HG03442 (cell line): Measurements from ENCODE around the gene ABAT.
"Not testable (repeated sequence)": the region's sequence is repeated elsewhere in the genome, so short reads cannot be mapped to it uniquely, and the experiment has no call there.

ENCODE experiments used
- ATAC-seq: cut with Tn5 transposase; IDR thresholded peaks from one replicate; pipeline ENCODE4 v1.9.1; 2021; ENCODE audit warnings: mild to moderate bottlenecking, moderate library complexity; ENCODE audit not compliant: unreplicated experiment

ABAT gene

DNA sequence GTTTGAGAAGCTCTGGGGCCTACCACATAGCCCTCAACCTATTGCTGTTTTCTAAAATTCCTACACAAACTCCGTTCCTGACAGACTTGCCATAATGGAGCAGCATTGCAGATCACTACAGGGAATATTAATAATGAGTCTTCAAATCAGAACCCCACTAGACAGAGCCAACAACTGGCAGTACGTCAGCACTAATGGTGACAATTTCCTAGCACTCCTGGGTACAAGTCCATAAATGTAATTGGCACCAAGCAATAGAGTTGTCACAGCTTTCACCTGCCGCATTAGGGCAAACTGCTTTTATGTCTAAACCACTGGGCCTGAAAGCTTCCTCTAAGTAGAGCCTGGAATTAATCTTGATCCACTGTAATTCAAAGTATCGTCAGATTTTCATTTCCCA, 25.5 kb upstream of the ABAT start:
- no peak for ATAC-seq

DNA sequence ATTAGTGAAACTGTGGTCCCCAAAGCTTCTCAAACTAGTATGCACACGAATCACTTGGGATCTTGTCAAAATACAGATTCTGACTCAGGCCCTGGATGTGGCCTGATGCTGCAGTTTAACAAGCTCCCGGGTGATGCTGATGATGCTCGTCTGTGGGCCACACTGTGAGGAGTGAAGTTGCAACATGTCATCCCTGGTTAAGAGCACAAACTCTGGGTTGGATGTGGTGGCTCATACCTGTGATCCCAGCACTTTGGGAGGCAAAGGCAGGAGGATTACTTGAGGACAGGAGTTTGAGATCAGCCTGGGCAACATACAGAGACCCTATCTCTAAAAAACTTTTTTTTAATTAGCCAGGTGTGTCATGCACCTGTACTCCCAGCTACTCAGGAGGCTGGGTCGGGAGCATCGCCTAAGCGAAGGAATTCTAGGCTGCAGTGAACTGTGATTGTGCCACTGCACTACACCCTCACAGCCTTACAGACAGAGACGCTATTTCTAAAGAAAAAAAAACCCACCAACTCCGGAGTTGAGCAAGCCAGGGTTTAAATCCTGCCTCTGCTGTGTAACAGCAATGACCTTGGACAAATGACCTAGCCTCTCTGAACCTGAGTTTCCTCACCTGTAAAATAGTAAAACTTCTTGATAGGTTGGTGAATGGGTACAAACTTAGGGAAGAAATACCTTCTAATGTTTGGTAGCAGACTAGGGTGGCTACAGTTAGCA, 24.4 kb upstream of the ABAT start:
- no peak for ATAC-seq

DNA sequence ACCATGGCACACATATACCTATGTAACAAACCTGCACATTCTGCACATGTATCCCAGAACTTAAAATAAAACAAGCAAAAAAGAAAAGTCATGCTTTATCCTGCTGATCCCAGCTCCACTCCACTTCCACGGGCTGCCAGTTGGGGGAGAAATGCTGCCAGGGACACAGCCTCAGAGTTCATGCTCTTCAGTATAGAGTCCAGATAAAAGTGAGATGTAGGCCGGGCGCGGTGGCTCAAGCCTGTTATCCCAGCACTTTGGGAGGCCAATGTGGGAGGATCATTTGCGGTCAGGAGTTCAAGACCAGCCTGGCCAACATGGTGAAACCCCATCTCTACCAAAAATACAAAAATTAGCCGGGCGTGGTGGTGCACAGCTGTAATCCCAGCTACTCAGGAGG, 22.5 kb upstream of the ABAT start:
- not testable (repeated sequence) for ATAC-seq

DNA sequence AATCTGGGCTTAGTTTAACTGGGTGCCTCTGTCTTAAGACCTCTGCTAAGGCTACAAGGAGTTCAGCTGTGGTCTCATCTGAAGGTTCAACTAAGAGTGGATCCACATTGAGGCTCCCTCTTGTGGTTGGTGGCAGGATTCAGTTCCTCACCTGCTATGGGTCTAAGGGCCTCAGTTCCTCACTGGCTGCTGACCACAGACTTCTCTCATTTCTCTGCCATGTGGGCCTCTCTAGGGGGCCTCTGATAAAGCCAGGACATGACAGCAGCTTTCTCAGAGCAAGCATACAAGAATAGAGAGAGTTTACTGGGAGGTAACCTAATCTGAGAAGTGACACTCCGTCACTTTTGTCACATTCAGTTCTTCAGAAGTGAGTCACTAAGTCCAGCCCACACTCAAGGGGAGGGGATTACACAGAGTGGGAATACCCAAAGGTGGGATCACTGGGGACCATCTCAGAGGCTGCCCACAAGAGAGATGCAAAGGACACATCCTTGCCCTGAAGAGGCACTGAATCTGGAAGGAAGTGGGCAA, 19.2 kb upstream of the ABAT start:
- peak; percentile 71 for ATAC-seq

DNA sequence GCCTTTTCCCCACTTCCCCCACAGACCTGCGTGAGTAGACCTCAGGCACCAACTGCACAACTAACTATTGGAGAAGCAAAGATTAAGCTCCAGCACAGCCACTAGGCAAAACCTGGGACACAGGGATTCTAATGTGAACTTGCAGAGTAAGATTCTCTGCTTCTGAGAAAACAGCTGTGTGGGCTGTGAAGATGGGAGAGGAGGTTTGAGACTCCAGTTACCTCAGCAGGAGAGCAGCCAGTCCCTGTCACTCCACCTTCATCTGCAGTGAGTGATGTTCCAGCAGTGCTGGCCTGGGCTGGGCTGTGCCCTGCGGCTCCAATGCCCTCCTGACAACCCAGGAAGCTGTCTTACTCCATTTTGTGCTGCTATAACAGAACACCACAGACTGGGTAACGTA, 18.0 kb upstream of the ABAT start:
- ATAC-seq = no peak

DNA sequence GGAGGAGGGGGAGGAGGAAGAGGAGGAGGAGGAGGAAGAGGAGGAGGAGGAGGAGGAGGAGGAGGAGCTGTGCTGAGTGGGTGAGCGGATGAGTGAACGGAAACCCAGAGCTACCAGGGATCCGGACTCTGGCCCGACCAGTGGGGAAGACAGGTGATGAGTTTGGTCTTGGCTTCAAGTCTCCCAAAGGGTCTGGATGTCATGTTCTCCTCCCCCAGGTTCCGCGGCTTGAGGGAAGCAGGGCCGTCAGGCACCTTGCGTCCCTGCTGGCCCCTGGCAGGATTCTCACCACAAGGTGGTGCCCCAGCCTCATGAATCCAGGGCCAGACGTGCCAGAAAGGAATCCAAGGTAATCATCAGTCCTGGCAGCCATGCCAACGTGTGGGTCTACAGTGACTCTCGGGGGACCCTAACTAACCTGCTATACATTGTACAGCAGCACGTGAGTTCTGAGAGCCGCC, 13.5 kb upstream of the ABAT start:
- peak; percentile 64 for ATAC-seq

DNA sequence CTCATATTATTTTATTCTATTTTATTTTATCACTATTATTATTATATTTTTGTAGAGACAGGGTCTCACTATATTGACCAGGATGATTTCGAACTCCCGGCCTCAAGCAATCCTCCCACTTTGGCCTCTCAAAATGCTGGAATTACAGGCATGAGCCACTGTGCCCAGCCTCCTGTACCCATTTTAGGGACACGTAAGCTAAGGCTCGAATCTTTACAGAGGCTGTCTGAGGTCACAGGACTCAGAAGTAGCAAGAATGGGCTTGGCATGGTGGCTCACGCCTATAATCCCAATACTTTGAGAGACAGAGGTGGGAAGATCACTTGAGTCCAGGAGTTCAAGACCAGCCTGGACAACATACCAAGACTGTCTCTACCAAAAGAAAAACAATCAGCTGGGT, 12.7 kb upstream of the ABAT start:
- ATAC-seq = no peak

DNA sequence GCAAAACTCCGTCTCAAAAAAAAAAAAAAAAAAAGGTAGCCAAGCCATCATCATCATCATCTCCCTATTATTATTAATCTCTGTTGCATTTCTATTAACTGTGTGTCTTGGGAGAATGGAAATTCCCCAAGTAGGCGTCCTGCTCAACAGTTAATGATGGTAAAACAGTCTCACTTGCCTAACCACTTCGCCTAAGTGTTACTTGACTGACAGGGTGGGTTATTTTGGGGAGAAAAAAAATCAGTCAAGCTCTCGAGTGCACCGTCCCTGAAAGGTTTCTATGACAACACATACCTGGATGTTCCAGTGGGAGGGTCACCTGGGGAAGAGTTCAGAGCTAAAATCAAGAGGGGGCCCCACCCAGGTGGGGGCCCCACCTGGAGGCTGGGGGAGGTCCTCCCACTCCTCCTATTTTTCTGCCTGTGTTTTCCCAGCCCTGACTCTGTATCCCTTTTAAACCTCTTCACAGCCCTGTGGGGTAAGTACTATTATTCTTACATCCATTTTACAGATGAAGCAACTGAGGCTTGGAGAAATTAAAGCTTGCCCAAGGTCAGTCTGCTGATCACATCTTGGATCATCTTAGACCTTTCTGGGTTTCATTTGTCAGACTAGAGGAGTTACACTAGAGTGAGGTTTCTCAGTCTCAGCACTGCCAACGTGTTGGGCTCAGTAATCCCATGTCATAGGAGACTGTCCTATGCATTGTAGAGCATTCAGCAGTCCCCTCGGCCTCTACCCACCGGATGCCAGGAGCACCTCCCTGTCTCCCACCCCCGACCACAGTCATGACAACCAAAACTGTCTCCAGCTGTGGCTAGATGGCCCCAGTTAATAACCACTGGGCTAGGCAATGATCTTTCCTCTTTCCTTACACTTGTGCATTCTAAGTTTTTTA, 11.0 kb upstream of the ABAT start:
- no peak for ATAC-seq

DNA sequence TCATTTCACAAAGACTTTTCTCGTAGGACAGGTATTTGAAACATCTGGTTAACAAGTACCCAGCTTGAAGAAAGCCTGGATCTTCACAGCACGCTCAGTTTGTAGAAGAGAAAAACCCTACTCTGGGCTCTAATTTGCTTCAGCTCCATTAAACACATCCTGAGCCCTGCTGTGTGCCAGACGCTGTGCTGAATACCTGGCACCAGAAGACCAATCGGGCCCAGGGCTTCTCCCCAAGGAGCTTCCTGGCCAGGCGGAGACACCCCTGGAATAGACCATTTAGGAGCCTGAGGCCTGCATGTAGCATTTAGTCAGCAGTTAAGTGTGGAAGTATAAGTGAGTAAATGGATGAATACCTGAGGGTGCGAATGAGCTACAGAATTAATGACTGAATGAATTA, 8.9 kb upstream of the ABAT start:
- ATAC-seq = no peak

DNA sequence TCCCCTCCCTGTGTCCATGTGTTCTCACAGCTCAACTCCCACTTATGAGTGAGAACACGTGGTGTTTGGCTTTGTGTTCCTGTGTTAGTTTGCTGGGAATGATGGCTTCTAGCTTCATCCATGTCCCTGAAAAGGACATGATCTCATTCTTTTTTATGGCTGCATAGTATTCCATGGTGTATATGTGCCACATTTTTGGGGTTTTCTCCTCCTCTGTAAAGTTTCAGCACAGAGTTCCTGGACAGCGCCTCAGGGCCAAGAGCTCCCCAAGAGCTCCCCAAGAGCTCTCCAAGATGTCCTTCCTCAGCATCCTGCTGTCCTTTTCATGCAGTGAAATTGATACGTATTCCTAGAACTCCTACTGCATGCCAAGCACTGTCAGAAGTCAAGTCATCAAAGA, 6.9 kb upstream of the ABAT start:
- no peak for ATAC-seq

DNA sequence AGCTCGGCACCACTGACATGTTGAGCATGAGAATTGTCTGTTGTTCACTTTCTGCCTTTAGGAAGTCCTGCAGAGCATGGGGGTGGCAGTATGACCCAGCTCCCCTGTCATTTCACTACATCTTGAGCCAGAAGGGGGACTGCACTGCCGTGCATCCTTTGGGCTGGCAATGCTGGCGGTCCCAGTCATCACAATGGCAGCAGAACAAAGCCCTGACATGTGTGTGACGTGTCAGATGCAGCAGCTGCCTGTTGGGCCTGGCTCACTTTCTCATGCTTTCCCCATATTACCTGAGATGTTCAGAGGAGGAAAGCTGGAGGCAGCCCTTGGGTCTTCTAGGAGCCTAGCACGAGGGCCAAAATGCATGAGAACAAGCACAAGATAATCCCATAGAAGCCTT, 6.3 kb upstream of the ABAT start:
- no peak for ATAC-seq

DNA sequence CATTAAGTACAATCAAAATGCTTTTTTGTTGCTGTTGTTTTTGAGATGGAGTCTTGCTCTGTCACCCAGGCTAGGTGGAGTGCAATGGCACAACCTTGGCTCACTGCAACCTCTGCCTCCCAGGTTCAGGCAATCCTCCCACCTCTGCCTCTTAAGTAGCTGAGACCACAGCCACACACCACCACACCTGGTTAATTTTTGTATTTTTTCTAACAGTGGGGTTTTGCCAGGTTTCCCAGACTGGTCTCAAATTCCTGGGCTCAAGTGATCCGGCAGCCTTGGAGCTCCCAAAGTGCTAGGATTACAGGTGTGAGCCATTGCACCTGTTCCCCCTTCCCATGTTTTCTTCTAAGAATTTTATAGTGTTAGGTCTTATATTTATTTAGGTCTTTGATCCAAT, 4.9 kb upstream of the ABAT start:
- no peak for ATAC-seq

DNA sequence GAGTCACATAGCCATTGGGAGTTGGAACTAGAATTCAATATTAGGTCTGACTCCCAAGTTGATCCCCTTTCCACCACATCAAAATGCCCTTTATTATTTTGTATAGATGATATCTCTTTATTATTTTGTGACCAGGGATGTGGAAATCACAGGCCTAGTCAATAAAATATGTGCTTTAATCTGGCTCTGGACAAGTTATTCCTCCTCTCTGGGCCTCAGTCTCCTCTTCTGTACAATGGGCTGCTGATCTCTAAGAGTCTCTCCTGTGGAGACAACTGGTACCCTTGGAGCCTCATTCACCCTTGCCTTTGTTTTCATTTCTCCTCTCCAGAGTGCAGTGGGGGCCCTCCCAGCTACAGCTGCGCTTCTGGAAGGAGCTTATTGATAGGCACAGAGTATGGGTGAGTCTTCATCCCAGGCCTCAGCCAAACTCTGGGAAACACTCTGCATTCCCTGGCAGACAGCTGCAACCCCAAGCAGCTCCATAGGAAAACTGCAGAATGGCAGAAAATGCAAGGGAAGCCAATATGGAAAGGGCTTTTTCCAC, 4.3 kb upstream of the ABAT start:
- no peak for ATAC-seq

DNA sequence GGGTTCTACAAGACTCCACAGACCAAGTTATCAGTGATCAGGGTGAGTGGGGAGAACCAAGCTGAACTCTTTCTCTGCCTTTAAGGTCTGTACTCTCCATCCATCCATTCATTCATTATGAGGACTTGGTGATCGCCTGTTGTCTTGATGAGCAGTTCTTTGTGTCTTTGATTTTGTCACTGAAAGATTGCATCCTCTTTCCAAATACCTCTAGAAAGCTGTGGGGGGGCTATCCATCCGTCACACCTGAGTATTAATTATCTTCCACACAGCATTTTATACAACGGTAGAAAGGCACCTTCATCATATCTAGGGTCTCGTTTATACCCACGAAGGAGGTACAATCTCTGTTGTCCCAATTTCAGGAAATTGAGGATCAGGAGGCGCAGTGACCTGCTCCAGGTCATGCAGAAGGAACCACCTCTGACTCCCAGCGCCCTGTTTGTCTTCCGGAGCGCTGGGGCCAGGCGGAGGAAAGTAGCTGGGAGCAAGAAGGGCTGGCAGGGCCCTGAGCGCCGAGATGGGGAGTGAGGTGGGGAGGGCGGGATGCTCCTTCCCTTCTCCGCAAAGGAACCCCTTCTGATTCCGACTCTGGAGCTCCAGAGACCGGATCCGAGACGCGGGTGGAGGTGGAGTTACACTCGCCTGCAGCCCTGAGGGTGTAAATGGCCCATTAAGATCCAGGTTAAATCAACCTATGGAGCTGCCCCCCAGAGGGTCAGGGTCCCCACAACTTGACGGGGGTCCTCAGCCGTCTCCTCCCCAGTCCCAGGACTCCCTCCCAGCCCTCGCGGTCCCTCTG, 605 bp upstream of the ABAT start:
- ATAC-seq = peak; percentile 33

DNA sequence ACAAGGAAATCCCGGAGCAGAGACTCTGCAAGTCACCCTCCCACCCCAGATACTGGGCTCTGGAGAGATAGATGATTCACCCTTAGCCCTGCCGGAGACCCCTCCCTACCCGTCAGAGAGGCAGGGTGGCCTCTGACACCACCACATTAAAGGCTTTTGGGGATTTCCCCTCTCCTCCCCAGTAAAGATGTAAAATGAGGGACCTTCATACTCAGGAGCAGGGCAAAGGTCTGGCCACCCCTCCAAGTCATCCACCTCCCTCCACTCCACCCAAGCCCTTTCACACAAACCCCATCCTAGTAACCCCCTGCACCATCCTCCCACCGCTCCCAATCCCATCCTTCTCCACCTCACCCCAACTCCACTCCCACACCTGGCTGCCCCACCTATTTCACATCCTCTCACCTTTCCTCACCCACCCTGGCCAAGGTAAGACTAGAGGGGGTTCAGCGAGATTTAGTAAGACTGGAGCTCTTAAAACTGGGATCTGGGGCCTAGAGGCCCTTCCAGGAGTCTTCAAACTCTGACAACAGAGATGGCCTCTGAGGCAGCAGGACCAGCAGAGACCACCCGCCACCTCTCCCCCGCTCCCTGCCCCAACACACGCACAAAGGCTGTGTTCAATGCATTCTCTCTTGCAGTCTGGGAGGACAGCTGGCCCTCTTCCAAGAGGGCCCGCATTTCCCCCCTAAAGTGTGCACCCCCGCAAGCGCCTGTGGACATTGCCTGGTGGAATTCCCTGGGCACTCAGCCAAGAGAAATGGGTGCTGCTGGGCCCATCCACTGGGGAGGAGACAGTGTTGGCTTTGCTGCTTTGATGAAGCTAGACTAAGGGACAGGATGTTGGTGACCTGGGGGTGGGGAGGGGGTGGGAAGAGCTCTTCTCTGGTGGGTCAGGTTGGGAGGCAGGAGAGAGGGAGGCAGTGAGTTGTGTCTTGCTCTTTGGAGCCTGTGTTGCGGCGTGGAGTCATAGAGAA, 1.1 kb downstream of the ABAT start:
- ATAC-seq = no peak

DNA sequence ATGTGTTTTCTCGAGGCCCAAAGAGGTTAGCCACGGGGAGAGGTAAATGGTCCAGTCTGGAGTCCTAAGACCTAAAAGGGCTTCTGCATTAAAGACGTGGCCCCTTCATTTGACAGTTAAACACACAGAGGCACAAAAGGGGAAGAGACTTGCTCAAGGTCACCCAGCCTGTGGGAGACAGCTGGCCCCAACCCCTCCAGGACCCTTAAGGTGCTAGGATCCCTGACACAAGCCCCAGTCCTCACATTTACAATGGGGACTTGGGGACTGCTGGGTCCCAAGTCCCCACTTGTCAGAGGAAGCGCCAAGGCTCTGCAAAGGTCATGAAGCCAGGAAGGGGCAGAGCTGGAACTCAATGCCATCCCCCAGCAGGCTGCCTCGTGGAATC, 1.7 kb downstream of the ABAT start:
- ATAC-seq = no peak

DNA sequence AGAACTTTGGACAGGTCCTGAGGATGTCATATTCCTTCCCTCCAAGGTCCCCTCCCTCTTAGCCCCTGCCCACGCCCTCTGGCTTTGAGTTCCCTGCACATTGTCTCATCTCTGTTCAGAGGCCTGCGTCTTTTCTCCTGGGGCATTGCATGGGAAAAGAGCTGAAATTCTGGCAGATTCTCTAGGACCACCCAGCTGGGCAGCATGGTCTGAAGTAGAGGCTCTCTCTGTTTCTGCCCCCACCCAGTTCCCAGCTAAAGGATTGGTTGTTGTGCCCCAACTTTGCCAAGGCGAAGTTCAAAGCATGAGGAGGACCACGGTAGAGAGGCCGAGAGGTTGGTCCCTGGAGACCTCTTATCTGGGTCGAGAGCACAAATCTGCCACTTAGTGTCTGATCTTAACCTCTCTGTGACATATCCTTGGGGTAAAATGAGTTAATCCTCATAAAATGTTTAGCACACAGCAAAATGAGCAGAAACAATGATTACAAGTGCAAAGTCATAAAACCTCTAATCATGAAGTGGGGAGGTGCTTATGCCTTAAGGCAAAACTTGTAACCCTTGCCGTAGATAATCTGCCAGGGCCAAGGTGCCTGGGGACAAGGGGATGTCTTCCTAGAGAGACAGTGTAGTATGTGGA, 2.4 kb downstream of the ABAT start:
- no peak for ATAC-seq

DNA sequence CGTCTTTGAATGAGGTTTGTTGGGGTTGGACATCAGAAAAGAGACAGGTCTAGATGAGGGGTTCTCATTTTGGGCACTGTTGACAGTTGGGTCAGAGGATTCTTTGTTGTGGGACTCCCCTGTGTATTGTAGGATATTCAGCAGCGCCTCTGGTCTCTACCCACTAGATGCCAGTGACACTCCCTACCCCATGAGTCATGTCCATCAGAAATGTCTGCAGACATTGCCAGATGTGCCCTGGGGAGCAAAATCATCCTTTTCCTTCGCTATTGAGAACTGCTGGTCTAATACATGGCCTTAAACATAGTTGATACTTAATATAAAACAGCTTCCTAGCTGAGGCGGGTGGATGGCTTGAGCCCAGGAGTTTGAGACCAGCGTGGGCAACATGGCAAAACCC, 3.1 kb downstream of the ABAT start:
- ATAC-seq = no peak
